Mesendoderm (in vitro differentiated cells): ENCODE measurements around the gene RUVBL1. TPM values are rescaled to one million over a fixed set of nuclear protein-coding genes. Genes with fewer than 3 reads are reported as not detected.

Experiments
- DNase-seq: peaks from one replicate; pipeline ENCODE4 v3.0.0; 2013
- H2AK5ac ChIP-seq: 2 replicates; pipeline ENCODE4 v1.6.1; 2013; ENCODE audit warnings: low read length, inconsistent platforms
- H2BK120ac ChIP-seq: 2 replicates; pipeline ENCODE4 v1.6.1; 2013; ENCODE audit warnings: low read depth, mild to moderate bottlenecking, low read length, moderate library complexity, mixed read lengths
- H2BK15ac ChIP-seq: replicated peaks from 2 replicates; pipeline ENCODE4 v1.6.1; 2013; ENCODE audit warnings: low read depth, mild to moderate bottlenecking, moderate library complexity
- H2BK5ac ChIP-seq: 2 replicates; pipeline ENCODE4 v1.6.1; 2013; ENCODE audit warnings: low read length, inconsistent platforms
- H3K18ac ChIP-seq: 2 replicates; pipeline ENCODE4 v1.6.1; 2013; ENCODE audit warnings: mild to moderate bottlenecking, low read length, mixed read lengths
- H3K23ac ChIP-seq: one replicate; pipeline ENCODE4 v1.6.1; 2013; ENCODE audit warnings: low read length
- H3K27ac ChIP-seq: 2 replicates; pipeline ENCODE4 v1.5.1; 2013; ENCODE audit warnings: low read depth, mild to moderate bottlenecking, inconsistent platforms, low read length, moderate library complexity
- H3K27me3 ChIP-seq: 2 replicates; pipeline ENCODE4 v1.6.1; 2013; ENCODE audit warnings: low read length, control low read depth, mild to moderate bottlenecking, inconsistent platforms; ENCODE audit not compliant: insufficient read depth, poor library complexity
- H3K36me3 ChIP-seq: 2 replicates; pipeline ENCODE4 v1.6.1; 2013; ENCODE audit warnings: low read length, inconsistent platforms; ENCODE audit not compliant: control insufficient read depth, insufficient read depth
- H3K4ac ChIP-seq: one replicate; pipeline ENCODE4 v1.6.1; 2013; ENCODE audit warnings: low read depth, mild to moderate bottlenecking, low read length, moderate library complexity
- H3K4me1 ChIP-seq: 2 replicates; pipeline ENCODE4 v1.6.1; 2013; ENCODE audit warnings: low read depth, low read length, inconsistent platforms; ENCODE audit not compliant: control insufficient read depth
- H3K4me2 ChIP-seq: 2 replicates; pipeline ENCODE4 v1.6.1; 2013; ENCODE audit warnings: low read length
- H3K4me3 ChIP-seq: 2 replicates; pipeline ENCODE4 v1.5.1; 2013; ENCODE audit warnings: mild to moderate bottlenecking, low read length
- H3K56ac ChIP-seq: one replicate; pipeline ENCODE4 v1.6.1; 2013; ENCODE audit warnings: low read length
- H3K79me1 ChIP-seq: 2 replicates; pipeline ENCODE4 v1.6.1; 2013; ENCODE audit warnings: low read length, inconsistent platforms
- H3K79me2 ChIP-seq: 2 replicates; pipeline ENCODE4 v1.6.1; 2013; ENCODE audit warnings: mild to moderate bottlenecking, low read length; ENCODE audit not compliant: control insufficient read depth, insufficient read depth
- H3K9ac ChIP-seq: 2 replicates; pipeline ENCODE4 v1.6.1; 2013; ENCODE audit warnings: low read length, inconsistent platforms
- H4K5ac ChIP-seq: one replicate; pipeline ENCODE4 v1.6.1; 2013; ENCODE audit warnings: low read length
- H4K8ac ChIP-seq: one replicate; pipeline ENCODE4 v1.6.1; 2013; ENCODE audit warnings: low read depth, mild to moderate bottlenecking, control low read depth, low read length, moderate library complexity
- WGBS: extraction: QIAGEN DNeasy Blood & Tissue Kit; methylation state at CpG from one replicate; pipeline ENCODE4 v1.1.7; 2013; ENCODE audit warnings: low lambda C conversion rate, missing lambda C conversion rate; ENCODE audit not compliant: insufficient coverage; ENCODE audit errors: extremely low coverage; 5-methylcytosine and 5-hydroxymethylcytosine counted together
- small RNA-seq: library from polyadenylated mRNA; stranded (forward); fragments of <200 nt; extraction: miRNeasy Mini kit (QIAGEN cat#:217004); gene quantifications from one replicate; pipeline ENCODE3, GENCODE V24; 2013; ENCODE audit not compliant: insufficient read depth

The RUVBL1 gene

DNA sequence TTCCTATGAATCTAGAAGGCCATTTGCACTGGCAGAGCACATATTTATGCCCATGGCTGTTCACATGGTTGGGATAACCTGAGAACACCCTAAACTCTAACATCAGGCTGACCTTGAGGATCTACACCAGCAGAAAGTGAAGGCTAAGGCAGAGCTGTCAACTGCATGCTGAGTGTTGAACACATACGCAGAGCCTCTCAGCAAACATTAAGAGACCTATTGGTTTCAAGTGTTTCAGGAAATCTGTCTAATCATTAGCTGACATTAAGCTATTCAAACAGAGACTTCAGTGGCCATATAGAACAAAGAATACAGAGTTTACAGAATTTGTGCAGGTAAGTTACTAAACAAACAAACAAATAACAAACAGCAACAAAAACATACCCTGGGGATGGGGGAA is 87.5 kb downstream of the RUVBL1 start:
- no peak overlapping the region for H4K5ac ChIP-seq
- H3K4me2 ChIP-seq, result no peak overlapping the region
- no peak overlapping the region for H3K18ac ChIP-seq
- H3K36me3 ChIP-seq, result no peaks in the 10 kb centered on the region
- H4K8ac ChIP-seq, result no peak overlapping the region
- H3K23ac ChIP-seq, result no peak overlapping the region
- H3K4me1 ChIP-seq, result no peaks in the 10 kb centered on the region
- H2BK120ac ChIP-seq, result no peak overlapping the region
- no CpG with 5 or more reads among the region's 1 CpG for WGBS
- H3K4me3 ChIP-seq, result no peak overlapping the region
- H3K79me2 ChIP-seq, result no peaks in the 10 kb centered on the region
- no peaks in the 10 kb centered on the region for H3K27me3 ChIP-seq
- no peaks in the 10 kb centered on the region for H3K79me1 ChIP-seq
- H3K4ac ChIP-seq, result no peak overlapping the region
- H2AK5ac ChIP-seq, result no peak overlapping the region
- H3K56ac ChIP-seq, result no peak overlapping the region
- no peak overlapping the region for H2BK15ac ChIP-seq
- no peak for DNase-seq
- no peak overlapping the region for H3K27ac ChIP-seq
- H3K9ac ChIP-seq, result no peak overlapping the region
- H2BK5ac ChIP-seq, result no peak overlapping the region

DNA sequence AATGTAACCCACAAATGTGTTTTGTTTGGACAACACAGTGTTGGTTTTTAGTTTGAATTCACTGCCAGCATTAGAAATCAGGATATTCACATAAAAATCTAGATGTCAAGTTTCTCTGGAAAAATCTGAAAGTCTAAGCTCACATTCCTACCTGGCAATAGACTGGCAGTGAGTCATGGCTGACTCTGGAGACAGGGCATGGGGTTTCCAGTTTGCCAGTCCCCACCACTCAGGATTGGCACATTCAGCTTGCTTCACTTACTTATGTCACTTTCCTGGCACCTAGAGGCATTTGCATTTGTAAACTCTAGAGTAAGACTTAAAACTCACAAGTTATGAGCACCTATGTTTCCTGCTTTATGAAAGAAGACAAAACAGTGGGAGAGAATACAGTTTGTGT is 90.5 kb downstream of the RUVBL1 start:
- Histone ChIP-seq H3K4ac (no peak overlapping the region), H2AK5ac (no peak overlapping the region)

More for the DNA sequence above, 90.5 kb downstream of the RUVBL1 start:
- Histone ChIP-seq H3K23ac (no peak overlapping the region), H3K9ac (no peak overlapping the region), H3K36me3 (no peaks in the 10 kb centered on the region), H3K27ac (no peak overlapping the region), H3K79me1 (no peaks in the 10 kb centered on the region), H3K18ac (no peak overlapping the region), H3K4me2 (no peak overlapping the region), H2BK5ac (no peak overlapping the region), H2BK120ac (no peak overlapping the region), H3K4me1 (no peaks in the 10 kb centered on the region), H4K5ac (no peak overlapping the region), H3K4me3 (no peak overlapping the region), H3K79me2 (no peaks in the 10 kb centered on the region), H3K56ac (no peak overlapping the region), H3K27me3 (no peaks in the 10 kb centered on the region), H2BK15ac (no peak overlapping the region), H4K8ac (no peak overlapping the region)
- no peak for DNase-seq

Small RNAs within 50 kb of the gene (small RNA-seq; reads per million reads assigned to genes)
- gene RNU2-37P, result 0.72 reads per million
- gene RNU6-823P, result not detected
